Right lobe of liver (tissue), 4 donors: ENCODE measurements around the gene RIBC1.

Experiments used
- CTCF ChIP-seq, 4 donors: fragments of 200-600 bp in 3 of 4; fragments of 450-650 bp in 1 of 4; IDR thresholded peaks; one replicate each; pipeline versions ENCODE4 v1.5.1 to v1.8.0; 2016 to 2022; ENCODE audit warnings: antibody characterized with exemption in 4 of 4, mild to moderate bottlenecking in 2 of 4
- POLR2A ChIP-seq: fragments of 450-650 bp; IDR thresholded peaks from one replicate; pipeline ENCODE4 v1.6.1; 2017; ENCODE audit warnings: antibody characterized with exemption, mild to moderate bottlenecking
- donor health status: DM: no; HTN: no; CAD: no.
- donor health status: DM: no; HTN: no; CAD: no.
- donor health status: DM: no; HTN: yes; CAD: no.

- TF ChIP-seq CTCF (IDR thresholded peaks at IDR 0.05) (no peak), POLR2A (no peak)
Measured at GRCh38 chrX:53395605-53396298, 26.9 kb upstream of the RIBC1 start.
